Smooth muscle cell (in vitro differentiated cells): ENCODE results near the gene FIBCD1. TPM values are rescaled to one million over a fixed set of nuclear protein-coding genes. Genes with fewer than 3 reads are reported as not detected.

ENCODE experiments used
- DNase-seq: peaks from one replicate; lab custom pipeline; 2025; ENCODE audit not compliant: unreplicated experiment; lab: John Stamatoyannopoulos, UW
- H2AFZ ChIP-seq: fragments of 200-600 bp; sonication (generic); 2 replicates; pipeline ENCODE4 v1.6.0; 2016; ENCODE audit warnings: antibody characterized with exemption, low read depth, mild to moderate bottlenecking
- H3F3A ChIP-seq: fragments of 200-600 bp; sonication (generic); 2 replicates; pipeline ENCODE4 v1.6.0; 2017; ENCODE audit warnings: antibody characterized with exemption, low read depth
- H3K27ac ChIP-seq: fragments of 200-600 bp; sonication (generic); 2 replicates; pipeline ENCODE4 v1.5.1; 2016; ENCODE audit warnings: low read depth, mild to moderate bottlenecking
- H3K27me3 ChIP-seq: fragments of 200-600 bp; sonication (generic); 2 replicates; pipeline ENCODE4 v1.6.1; 2016; ENCODE audit warnings: low read depth, mild to moderate bottlenecking
- H3K36me3 ChIP-seq: fragments of 200-600 bp; sonication (generic); 2 replicates; pipeline ENCODE4 v1.5.1; 2016; ENCODE audit warnings: low read depth
- H3K4me1 ChIP-seq: fragments of 200-600 bp; sonication (generic); 2 replicates; pipeline ENCODE4 v1.5.1; 2016; ENCODE audit warnings: low read depth
- H3K4me2 ChIP-seq: fragments of 200-600 bp; sonication (generic); 2 replicates; pipeline ENCODE4 v1.6.0; 2016; ENCODE audit warnings: mild to moderate bottlenecking
- H3K4me3 ChIP-seq: fragments of 200-600 bp; sonication (generic); 2 replicates; pipeline ENCODE4 v1.5.1; 2016; ENCODE audit warnings: mild to moderate bottlenecking
- H3K79me2 ChIP-seq: fragments of 200-600 bp; sonication (generic); 2 replicates; pipeline ENCODE4 v1.6.0; 2016; ENCODE audit warnings: low read depth, mild to moderate bottlenecking
- H3K9ac ChIP-seq: fragments of 200-600 bp; sonication (generic); 2 replicates; pipeline ENCODE4 v1.6.0; 2016; ENCODE audit warnings: low read depth
- H3K9me3 ChIP-seq: fragments of 200-600 bp; sonication (generic); replicated peaks from 2 replicates; pipeline ENCODE4 v1.5.1; 2016; ENCODE audit warnings: low read depth
- H4K20me1 ChIP-seq: fragments of 200-600 bp; sonication (generic); 2 replicates; pipeline ENCODE4 v1.6.0; 2016; ENCODE audit warnings: low read depth
- CTCF ChIP-seq: fragments of 200-600 bp; sonication (generic); IDR thresholded peaks from 2 replicates; pipeline ENCODE4 v1.5.1; 2017; ENCODE audit warnings: borderline replicate concordance, mild to moderate bottlenecking, antibody characterized with exemption; ENCODE audit not compliant: insufficient read depth, poor library complexity, severe bottlenecking
- WGBS: methylation state at CpG from one replicate; pipeline ENCODE4 v1.1.7; 2016; ENCODE audit warnings: low lambda C conversion rate; 5-methylcytosine and 5-hydroxymethylcytosine counted together
- polyA plus RNA-seq: library from polyadenylated mRNA; unstranded; fragments of >200 nt; fragmentation: Nextera tagmentation; extraction: Ambion mirVana; gene quantifications from 2 replicates; pipeline ENCODE4 v1.2.1, GENCODE V29; 2016
- total RNA-seq: library from RNA; depleted of rRNA; stranded (reverse); fragments of >200 nt; gene quantifications from 2 replicates; pipeline ENCODE4 v1.2.3, GENCODE V29; 2014

Gene FIBCD1
- total and polyA plus RNA-seq, 2 experiments from 2014 or later = 1.8 to 4.7 TPM

DNA sequence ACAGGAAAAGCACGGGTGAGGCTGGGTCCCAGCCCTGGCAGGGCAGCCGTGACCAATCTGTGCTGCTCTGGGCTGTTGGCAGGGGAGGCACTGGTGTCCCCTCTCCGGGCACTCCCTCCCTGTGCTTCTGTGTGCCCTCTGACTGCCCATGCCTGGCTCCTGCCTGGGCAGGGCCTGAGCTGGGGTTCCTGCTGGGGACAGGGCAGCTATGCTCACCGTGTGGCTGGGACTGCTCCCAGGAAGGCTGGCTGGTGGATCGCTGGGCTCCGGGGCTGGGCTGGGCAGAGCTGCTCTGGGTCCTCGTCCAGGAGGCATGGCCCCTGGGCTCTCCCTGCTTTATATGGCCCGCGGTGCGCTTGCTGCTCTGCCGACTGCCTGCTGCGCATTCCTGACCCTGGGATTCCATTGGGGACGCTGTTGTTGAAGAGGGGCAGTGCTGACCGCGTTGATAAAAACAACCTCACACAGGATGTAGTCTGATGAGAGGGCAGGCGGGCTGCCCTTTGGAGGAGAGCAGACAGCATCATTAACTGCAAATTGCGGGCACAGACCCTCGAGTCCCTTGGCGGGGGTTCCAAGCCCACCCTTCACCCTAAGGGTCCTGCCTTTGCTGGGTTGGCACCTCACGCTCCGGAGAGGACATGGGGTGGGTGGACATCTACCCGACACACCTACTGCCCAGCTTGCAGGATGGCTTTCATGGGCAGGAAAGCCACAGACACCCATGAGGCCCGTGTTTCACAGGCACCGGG is 43.4 kb downstream of the FIBCD1 start:
- no peak for DNase-seq

GRCh38 chr9:130895038-130895437 is 44.0 kb downstream of the FIBCD1 start:
- Histone ChIP-seq H3K4me2 (no peak overlapping the region), H3K27me3 (no peaks in the 10 kb centered on the region), H3K9ac (no peak overlapping the region), H3K79me2 (no peaks in the 10 kb centered on the region), H4K20me1 (peaks cover 36% of the 10 kb centered on the region), H3K9me3 (no peaks in the 10 kb centered on the region), H3K36me3 (no peaks in the 10 kb centered on the region), H3K4me3 (no peak overlapping the region), H3K27ac (no peak overlapping the region), H2AFZ (no peak overlapping the region), H3F3A (no peaks in the 10 kb centered on the region), H3K4me1 (no peaks in the 10 kb centered on the region)
- TF ChIP-seq CTCF = no peak
- WGBS = 91% methylated on average over 9 of the region's 9 CpGs
- DNase-seq = no peak

More for the DNA sequence above, 43.4 kb downstream of the FIBCD1 start:
- WGBS = 85% methylated on average over 24 of the region's 24 CpGs
- Histone ChIP-seq H3K79me2 (no peaks in the 10 kb centered on the region), H3K27ac (no peak overlapping the region), H4K20me1 (peaks cover 32% of the 10 kb centered on the region), H3K4me1 (no peaks in the 10 kb centered on the region), H3K4me2 (no peak overlapping the region), H3K9me3 (no peaks in the 10 kb centered on the region), H2AFZ (no peak overlapping the region), H3K27me3 (no peaks in the 10 kb centered on the region), H3F3A (no peaks in the 10 kb centered on the region), H3K36me3 (no peaks in the 10 kb centered on the region), H3K9ac (no peak overlapping the region), H3K4me3 (no peak overlapping the region)
- no peak for TF ChIP-seq CTCF

- H3K79me2 ChIP-seq = no peaks in the 10 kb centered on the region
- peaks cover 41% of the 10 kb centered on the region for H4K20me1 ChIP-seq
- H3K36me3 ChIP-seq = no peaks in the 10 kb centered on the region
- DNase-seq = no peak
- H3K9ac ChIP-seq = no peak overlapping the region
- H3K9me3 ChIP-seq = no peaks in the 10 kb centered on the region
- H3K4me1 ChIP-seq = no peaks in the 10 kb centered on the region
- H2AFZ ChIP-seq = no peak overlapping the region
- 95% methylated on average over 7 of the region's 7 CpGs for WGBS
- no peak overlapping the region for H3K27ac ChIP-seq
- no peak overlapping the region for H3K4me3 ChIP-seq
- no peaks in the 10 kb centered on the region for H3F3A ChIP-seq
- H3K27me3 ChIP-seq = no peaks in the 10 kb centered on the region
- no peak overlapping the region for H3K4me2 ChIP-seq
- TF ChIP-seq CTCF = no peak
These were observed 44.5 kb downstream of the FIBCD1 start for GRCh38 chr9:130894546-130894945.
